HG03039 (cell line): ENCODE data around the gene CPNE5.

Source experiments
- ATAC-seq: cut with Tn5 transposase; IDR thresholded peaks from one replicate; pipeline ENCODE4 v1.9.1; 2021; ENCODE audit warnings: mild to moderate bottlenecking, moderate library complexity; ENCODE audit not compliant: unreplicated experiment

CPNE5 gene

GRCh38 chr6:36837022-36837339 is 2.3 kb downstream of the CPNE5 start:
- ATAC-seq = no peak

- no peak for ATAC-seq
These were observed 2.9 kb downstream of the CPNE5 start for GRCh38 chr6:36836111-36837021.

- ATAC-seq = no peak
These were observed 4.5 kb downstream of the CPNE5 start for GRCh38 chr6:36834576-36835341.

GRCh38 chr6:36833182-36833789 is 6.0 kb downstream of the CPNE5 start:
- ATAC-seq = no peak

GRCh38 chr6:36832313-36832712 is 6.9 kb downstream of the CPNE5 start:
- ATAC-seq = no peak

- no peak for ATAC-seq
These were observed 8.7 kb downstream of the CPNE5 start for GRCh38 chr6:36830577-36830976.

GRCh38 chr6:36829919-36830544 is 9.2 kb downstream of the CPNE5 start:
- no peak for ATAC-seq

- no peak for ATAC-seq
These were observed 11.8 kb downstream of the CPNE5 start for GRCh38 chr6:36827261-36828079.

- no peak for ATAC-seq
These were observed 12.6 kb downstream of the CPNE5 start for GRCh38 chr6:36826520-36827227.

- no peak for ATAC-seq
These were observed 13.2 kb downstream of the CPNE5 start for GRCh38 chr6:36825994-36826393.

- ATAC-seq = no peak
These were observed 13.8 kb downstream of the CPNE5 start for GRCh38 chr6:36825452-36825851.

GRCh38 chr6:36824253-36824652 is 15.0 kb downstream of the CPNE5 start:
- no peak for ATAC-seq

- ATAC-seq = no peak
These were observed 15.7 kb downstream of the CPNE5 start for GRCh38 chr6:36823421-36824096.

- no peak for ATAC-seq
These were observed 16.6 kb downstream of the CPNE5 start for GRCh38 chr6:36822506-36823269.

- no peak for ATAC-seq
These were observed 17.5 kb downstream of the CPNE5 start for GRCh38 chr6:36821581-36822335.

GRCh38 chr6:36820700-36821580 is 18.3 kb downstream of the CPNE5 start:
- ATAC-seq = no peak

- no peak for ATAC-seq
These were observed 20.5 kb downstream of the CPNE5 start for GRCh38 chr6:36818756-36819155.
